COLO668 (cell line): ENCODE data around the gene AKAP9.
"Not testable (repeated sequence)": the region's sequence is repeated elsewhere in the genome, so short reads cannot be mapped to it uniquely, and the experiment has no call there.

ENCODE experiments used
- DNase-seq: peaks from one replicate; lab custom pipeline; 2025; ENCODE audit not compliant: unreplicated experiment; lab: John Stamatoyannopoulos, UW

Gene AKAP9

GRCh38 chr7:91945476-91945875, 4.8 kb downstream of the AKAP9 start:
- DNase-seq, result no peak

GRCh38 chr7:91946549-91946948, 5.9 kb downstream of the AKAP9 start:
- no peak for DNase-seq

GRCh38 chr7:91947948-91948347, 7.3 kb downstream of the AKAP9 start:
- DNase-seq, result no peak

GRCh38 chr7:91949221-91950009, 8.8 kb downstream of the AKAP9 start:
- no peak for DNase-seq

- DNase-seq, result no peak
These were observed 13.0 kb downstream of the AKAP9 start for GRCh38 chr7:91953618-91954017.

GRCh38 chr7:91956464-91956863, 15.8 kb downstream of the AKAP9 start:
- not testable (repeated sequence) for DNase-seq

GRCh38 chr7:91957232-91957631, 16.6 kb downstream of the AKAP9 start:
- DNase-seq, result no peak

GRCh38 chr7:91957823-91958222, 17.2 kb downstream of the AKAP9 start:
- no peak for DNase-seq

- no peak for DNase-seq
These were observed 18.4 kb downstream of the AKAP9 start for GRCh38 chr7:91959023-91959422.

GRCh38 chr7:91961816-91962215, 21.2 kb downstream of the AKAP9 start:
- no peak for DNase-seq

GRCh38 chr7:91962419-91962818, 21.8 kb downstream of the AKAP9 start:
- DNase-seq, result no peak

- DNase-seq, result not testable (repeated sequence)
These were observed 26.9 kb downstream of the AKAP9 start for GRCh38 chr7:91967513-91967912.

- DNase-seq, result no peak
These were observed 33.0 kb downstream of the AKAP9 start for GRCh38 chr7:91973639-91974038.

- no peak for DNase-seq
These were observed 33.4 kb downstream of the AKAP9 start for GRCh38 chr7:91974066-91974465.

GRCh38 chr7:91976743-91977142, 36.1 kb downstream of the AKAP9 start:
- no peak for DNase-seq

- no peak for DNase-seq
These were observed 38.9 kb downstream of the AKAP9 start for GRCh38 chr7:91979590-91979989.

GRCh38 chr7:91982352-91982751, 41.7 kb downstream of the AKAP9 start:
- not testable (repeated sequence) for DNase-seq

- no peak for DNase-seq
These were observed 47.6 kb downstream of the AKAP9 start for GRCh38 chr7:91988213-91988612.

- DNase-seq, result no peak
These were observed 53.3 kb downstream of the AKAP9 start for GRCh38 chr7:91993976-91994375.

GRCh38 chr7:91995391-91996105, 54.9 kb downstream of the AKAP9 start:
- no peak for DNase-seq

- no peak for DNase-seq
These were observed 59.2 kb downstream of the AKAP9 start for GRCh38 chr7:91999631-92000565.
